ENCODE measurements around the gene TMEM44.
"Not testable (repeated sequence)": the region's sequence is repeated elsewhere in the genome, so short reads cannot be mapped to it uniquely, and the experiment has no call there.

Gene TMEM44

DNA sequence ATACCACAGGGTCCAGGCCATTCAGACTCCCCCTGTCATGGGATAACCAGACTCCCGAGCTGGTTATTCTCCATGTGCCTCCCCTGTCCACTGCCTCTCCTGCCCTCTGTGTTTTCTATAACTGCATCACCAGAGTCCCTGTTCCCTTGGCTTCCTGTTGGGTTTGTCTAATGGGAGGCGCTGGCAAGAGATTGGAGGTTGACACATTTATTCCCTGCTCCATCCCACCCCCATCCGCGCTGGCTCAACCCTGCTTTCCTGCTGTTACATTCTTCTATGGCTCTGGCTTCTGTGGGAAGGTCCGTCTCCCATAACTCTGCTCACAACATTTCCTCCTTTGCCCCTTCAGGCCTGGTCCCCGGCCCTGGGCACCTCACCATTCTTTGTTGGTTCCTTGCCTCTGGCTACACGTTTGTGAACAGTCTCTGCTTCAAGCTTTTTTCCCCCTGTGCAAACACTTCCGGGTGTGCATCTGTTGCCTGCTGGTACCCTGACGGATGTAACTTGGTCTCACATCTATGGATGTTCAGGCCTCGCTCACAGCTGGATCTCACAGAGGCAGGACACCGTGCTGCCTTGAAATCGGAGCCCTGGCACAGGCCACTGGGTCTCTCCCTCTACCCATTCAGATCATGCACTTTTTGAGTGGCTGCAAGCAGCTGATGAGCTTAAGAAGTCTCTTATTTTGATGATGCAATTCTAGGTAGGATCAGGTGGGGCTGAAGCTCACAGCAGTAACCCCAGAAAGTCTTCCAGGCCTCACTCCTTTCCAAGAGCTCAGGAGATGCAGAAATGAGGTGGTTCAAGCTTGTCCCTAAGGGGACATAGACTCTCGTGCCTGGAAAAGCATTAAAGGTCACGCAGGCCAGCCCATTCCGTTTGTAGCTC is 77.8 kb downstream of the TMEM44 start:
- no peak for DNase-seq (ENCODE audit: low spot score)

DNA sequence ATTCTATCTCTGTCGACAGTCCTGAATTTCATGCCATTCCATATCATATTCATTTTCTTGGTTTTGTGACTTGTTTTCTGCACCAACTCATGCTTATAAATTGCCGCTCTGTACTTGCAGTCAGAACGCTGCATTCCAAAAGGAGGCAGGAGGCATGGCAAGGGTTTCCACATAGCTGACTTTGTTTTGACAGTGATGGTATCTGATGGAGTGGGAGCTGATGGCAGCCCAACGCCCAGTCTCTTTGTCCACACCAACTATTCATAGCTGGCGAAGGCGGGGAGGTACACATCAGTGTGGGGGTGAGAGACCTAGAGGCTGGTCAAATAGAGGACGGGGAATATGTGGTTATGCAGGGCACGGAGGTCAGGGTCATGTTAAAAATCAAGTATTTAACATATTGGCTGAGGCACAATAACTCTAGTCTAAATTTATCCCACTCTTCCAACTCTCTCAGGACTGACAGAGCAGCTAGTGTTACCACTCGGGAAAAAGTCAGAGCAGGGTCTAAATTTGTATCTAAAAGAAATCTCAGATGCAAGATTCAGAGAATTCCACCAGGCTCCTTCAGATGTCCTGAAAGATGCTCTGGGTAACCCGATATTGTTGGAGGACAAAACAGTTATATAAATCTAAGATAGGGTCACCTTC is 78.6 kb downstream of the TMEM44 start:
- no peak for DNase-seq (ENCODE audit: low spot score)

DNA sequence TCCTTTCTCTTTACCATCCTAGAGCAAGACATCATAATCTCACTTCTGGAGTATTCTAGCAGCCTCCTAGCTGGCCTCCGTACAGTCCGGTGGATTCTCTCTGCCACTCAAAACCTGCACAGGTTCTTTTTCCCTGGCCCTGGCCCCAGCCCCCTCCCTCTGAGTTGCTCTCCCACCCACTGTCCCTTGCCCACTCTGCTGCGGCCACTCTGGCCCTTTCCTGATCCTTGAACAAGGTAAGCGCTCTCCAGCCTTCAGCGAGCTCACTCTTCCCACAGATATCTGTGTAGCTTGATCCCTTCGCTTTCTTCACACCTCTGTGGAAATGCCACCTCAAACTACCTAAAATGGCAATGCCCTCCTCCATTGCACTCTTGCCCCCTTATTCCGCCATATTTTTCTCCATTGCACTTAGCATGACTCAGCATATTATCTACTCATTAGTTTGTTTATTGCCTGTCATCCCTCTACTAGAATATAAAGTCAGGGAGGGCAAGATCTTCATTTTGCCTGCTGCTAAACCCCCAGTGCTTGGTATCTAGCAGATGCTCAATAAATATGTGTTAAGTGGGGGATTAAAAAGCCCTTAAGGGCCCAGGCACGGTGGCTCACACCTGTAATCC is 80.8 kb downstream of the TMEM44 start:
- no peak for DNase-seq (ENCODE audit: low spot score)

DNA sequence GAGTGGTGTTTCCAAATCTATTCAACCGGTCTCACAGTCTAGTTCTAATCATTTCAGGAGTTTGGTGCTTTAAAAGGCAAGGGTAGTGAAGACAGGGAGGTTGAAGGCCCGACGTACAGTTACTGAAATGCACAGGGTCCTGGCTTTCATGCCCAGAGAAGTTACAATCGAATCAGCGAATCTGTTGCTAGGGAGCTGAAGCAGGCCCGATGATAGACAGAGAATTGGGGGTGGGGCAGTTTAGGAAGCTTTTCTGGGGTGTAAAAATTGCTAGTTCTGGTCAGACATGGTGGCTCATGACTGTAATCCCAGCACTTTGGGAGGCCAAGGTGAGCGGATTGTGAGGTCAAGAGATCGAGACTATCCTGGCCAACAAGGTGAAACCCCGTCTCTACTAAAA is 83.4 kb downstream of the TMEM44 start:
- no peak for DNase-seq (ENCODE audit: low spot score)

DNA sequence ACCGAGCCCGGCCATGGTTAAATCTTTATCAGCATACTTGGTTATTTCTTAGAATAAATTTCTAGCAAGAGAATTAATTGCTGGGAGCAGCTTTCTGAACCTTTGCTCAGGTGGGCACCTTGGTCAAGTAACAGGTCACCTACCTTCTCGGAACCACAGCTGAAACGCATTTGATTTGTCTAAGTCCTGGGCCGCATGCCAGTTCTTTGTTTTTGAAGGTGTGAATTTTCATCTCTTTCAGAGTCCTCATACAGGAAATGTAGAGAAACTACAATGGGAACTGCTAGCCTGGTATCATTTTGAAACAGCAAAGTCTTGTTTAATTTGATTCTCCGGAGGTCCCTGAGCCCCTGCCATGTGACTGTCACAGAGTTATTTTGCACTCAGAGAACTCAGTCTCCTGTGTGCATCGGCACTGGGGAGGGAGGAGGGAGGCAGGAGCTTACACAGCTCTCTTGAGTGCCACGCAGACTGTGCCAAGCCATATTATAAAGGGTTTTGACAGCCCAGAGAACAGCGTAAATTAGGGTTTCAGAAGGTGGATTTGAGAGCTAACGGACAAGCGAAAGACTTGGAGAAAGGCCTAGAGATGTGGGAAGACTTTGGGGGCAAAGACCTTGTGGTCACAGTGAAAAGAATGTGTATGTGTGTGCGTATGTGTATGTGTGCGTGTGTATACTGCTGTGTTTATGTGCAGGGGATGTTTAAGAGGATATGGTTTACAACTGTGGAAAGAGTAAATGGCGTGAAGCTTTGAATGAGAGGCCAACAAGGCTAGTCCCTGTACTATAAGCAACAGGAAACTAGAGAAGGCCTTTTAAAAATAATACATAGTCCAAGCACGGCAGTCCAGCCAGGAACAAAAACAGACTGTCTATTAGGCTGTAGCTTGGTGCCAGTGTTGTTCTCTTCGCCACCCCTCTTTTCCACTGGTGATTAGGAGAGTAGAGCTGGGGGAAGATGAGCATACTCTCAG is 84.6 kb downstream of the TMEM44 start:
- DNase-seq (ENCODE audit: low spot score), result no peak

DNA sequence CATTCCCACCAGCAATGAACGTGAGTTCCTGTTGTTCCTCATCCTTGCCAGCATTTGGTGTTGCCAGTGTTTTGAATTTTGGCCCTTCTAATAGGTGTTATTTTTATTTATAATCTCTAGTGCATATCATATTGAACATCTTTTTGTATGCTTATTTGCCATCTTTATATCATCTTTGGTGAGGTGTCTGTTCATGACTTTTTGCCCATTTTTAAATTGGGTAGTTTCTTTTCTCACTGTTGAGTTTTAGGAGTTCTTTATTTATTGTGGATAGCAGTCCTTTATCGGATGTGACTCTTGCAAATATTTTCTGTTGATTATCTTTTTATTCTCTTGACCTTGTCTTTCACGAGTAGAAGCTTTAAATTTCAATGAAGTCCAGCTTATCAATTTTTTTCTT is 86.2 kb downstream of the TMEM44 start:
- no peak for DNase-seq (ENCODE audit: low spot score)

DNA sequence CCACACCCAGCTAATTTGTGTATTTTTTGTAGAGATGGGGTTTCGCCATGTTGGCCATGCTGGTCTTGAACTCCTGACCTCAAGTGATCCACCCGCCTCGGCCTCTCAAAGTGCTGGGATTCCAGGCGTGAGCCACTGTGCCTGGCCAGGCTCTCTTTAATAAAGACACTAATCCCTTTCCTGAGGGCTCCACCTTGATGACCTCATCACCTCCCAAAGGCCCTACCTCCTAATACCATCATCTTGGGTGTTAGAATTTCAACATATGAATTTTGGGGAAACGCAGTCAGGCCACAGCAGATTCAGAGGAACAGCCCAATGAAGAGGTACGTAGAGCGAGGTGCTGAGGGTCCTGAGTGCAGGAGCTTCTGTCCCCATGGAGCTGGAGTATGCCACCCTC is 87.7 kb downstream of the TMEM44 start:
- not testable (repeated sequence) for DNase-seq (ENCODE audit: low spot score)

DNA sequence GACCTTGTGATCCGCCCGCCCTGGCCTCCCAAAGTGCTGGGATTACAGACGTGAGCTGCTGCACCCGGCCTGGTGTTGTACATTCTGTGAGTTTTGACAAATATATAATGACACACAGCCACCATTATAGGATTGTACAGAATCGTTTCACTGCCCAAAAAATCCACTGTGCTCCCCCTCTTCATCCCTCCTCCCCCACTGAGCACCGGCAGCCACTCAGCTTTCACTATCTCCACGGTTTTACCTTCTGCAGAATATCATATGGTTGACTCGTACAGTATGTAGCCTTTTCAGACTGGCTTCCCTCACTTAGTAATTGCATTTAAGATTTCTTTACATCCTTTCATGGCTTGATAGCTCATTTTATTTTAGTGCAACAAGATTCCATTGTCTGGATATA is 89.7 kb downstream of the TMEM44 start:
- DNase-seq (ENCODE audit: low spot score), result no peak

DNA sequence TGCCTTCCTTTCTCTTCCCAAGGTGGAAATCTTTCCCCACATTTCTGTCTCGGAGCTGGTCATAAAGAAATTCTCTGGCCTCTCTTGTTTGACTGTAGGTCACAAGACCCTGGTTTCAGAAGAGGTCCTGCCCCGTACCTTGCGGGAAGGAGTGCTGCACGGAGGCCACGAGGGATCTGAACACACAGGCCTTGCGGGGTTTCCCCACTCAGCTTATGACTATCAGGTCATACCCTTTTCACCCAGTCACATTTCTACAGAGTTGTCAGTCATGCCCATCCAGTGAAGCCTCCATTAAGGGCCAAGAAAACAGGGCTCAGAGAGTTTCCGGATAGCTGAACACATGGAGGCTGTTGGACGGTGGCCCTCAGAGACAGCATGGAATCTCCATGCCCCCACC is 91.7 kb downstream of the TMEM44 start:
- no peak for DNase-seq (ENCODE audit: low spot score)

DNA sequence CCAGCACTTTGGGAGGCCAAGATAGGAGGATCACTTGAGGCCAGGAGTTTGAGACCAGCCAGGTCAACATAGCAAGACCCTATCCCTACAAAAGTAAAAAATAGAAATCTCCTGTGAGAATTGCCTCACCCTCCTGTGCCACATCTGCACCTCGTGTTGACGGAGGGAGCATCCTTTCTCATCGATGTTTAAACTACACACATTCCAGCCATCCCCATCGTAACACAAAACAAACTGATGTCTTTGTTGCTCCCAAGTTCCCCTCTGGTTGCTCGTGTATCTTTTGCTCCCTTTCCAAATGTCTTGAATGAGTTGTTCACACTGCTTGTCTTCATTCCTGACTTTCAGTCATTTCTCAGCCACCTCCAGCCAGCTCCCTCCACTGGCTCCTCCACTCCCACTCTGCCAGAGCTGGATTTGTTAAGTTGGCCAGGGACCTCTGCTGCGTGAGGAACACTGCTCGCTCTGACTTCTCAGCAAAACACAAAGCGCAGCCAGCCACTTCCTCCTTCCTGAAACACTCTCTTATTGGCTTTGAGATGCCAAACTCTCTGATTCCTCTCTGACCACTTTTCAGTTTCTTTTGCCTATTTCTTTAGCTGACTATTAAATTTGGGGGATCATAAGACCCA is 92.8 kb downstream of the TMEM44 start:
- DNase-seq (ENCODE audit: low spot score), result no peak

DNA sequence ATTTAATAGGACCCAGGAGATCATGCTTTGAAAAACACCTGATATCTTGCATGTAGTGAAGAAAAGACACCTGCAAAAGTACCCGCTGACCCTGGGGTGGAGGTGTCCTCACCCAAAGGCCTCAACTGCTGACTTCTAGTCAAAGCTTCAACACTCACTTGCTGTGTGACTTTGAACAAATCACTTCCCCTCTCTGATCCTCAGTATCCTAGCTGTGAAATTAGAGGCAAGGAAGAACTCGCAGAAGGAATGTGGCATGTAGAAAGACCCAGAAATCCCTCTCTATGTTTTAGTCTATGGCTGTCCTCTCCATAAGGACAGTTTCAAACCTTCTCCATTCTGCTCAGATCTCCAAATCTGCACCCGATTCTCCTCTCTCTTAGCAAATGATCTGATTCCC is 93.7 kb downstream of the TMEM44 start:
- no peak for DNase-seq (ENCODE audit: low spot score)

DNA sequence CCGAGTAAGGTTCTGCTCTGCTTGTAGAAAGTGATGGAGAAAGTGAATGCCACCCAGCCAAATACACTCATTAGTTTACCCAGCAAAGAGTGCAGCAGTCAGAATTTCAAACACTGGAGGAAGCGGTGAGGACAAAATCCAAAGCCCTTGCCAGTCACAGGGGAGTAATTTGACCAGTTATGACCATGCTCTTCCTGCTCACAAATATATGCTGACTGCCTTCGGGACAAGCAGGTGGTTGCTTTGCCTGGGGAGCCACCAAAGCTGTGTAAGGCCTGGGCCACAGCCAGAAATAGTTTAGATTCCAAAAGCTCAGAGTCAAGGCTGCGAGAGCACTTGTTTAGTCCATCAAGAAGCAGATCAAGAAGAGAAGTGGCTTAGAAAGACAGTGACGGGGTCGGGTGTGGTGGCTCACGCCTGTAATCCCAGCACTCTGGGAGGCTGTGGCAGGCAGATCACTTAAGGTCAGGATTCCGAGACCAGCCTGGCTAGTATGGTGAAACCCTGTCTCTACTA is 95.4 kb downstream of the TMEM44 start:
- no peak for DNase-seq (ENCODE audit: low spot score)

Data from RKO (cell line).